ENCODE data around the gene BMP8A.
"Not testable (repeated sequence)": the region's sequence is repeated elsewhere in the genome, so short reads cannot be mapped to it uniquely, and the experiment has no call there.

Gene BMP8A

DNA sequence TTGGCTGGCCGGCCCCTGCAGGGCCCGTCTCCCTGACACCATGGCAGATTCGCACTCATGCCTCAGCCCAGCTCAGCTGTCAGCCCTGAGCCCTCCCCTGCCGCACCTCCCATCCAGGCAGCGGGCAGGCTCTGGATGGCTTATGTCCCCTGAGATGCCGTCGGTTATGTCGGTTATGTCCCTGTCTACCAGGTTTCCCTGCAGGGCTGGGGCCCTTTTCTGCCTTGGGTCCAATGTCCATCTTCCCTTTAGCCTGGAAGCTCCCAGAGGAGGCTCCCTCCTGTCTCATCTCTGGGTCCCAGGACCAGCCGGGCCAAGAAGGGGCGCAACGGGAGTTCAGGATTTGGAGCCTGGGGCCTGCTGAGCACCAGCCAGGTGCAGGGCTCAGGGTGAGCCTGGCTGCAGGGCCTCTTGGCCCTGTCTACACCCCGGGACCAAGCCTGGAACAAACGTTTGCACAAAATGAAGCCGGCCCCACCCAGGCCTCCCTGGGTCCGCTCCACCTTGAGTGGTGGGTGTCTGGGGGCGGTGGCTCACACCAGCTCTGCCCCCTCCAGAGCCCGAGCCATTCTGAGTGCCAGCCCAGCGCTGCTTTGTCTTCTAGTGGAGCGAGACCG lies 19.2 kb downstream of the BMP8A start:
- H3K36me3 Mint-ChIP-seq, H3K4me3 Mint-ChIP-seq, H3K27me3 Mint-ChIP-seq, H3K27ac Mint-ChIP-seq, H3K9me3 Mint-ChIP-seq: not testable (repeated sequence)
- H3K4me1 Mint-ChIP-seq, result peaks cover 13% of the 10 kb centered on the region

GRCh38 chr1:39511477-39511876 lies 20.0 kb downstream of the BMP8A start:
- H3K27ac Mint-ChIP-seq, H3K27me3 Mint-ChIP-seq, H3K9me3 Mint-ChIP-seq, H3K36me3 Mint-ChIP-seq, H3K4me3 Mint-ChIP-seq: not testable (repeated sequence)
- H3K4me1 Mint-ChIP-seq, result peaks cover 13% of the 10 kb centered on the region

- not testable (repeated sequence) for H3K36me3 Mint-ChIP-seq, H3K27ac Mint-ChIP-seq, H3K9me3 Mint-ChIP-seq, H3K27me3 Mint-ChIP-seq, H3K4me3 Mint-ChIP-seq
- peaks cover 13% of the 10 kb centered on the region for H3K4me1 Mint-ChIP-seq
These were observed 20.9 kb downstream of the BMP8A start for GRCh38 chr1:39512234-39512847.

DNA sequence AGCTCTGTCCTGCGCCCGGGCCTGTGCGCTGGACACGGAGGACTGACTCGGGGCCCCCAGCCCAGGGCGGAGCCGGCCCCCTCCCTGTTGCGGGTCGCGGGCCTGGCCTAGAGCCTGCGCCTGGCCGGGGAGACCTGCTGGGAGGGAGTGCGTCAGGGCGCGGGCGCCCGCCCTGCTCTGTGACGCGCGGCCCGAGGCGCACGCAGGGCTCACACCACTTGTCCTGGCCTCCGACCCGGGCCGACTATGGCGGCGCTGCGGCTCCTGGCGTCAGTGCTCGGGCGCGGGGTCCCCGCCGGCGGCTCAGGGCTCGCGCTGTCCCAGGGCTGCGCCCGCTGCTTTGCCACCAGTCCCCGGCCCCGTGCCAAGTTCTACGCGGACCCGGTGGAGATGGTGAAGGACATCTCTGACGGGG lies 23.3 kb downstream of the BMP8A start:
- H3K36me3 Mint-ChIP-seq, H3K4me3 Mint-ChIP-seq, H3K27me3 Mint-ChIP-seq, H3K27ac Mint-ChIP-seq, H3K4me1 Mint-ChIP-seq, H3K9me3 Mint-ChIP-seq: not testable (repeated sequence)

GRCh38 chr1:39515131-39516086 lies 24.0 kb downstream of the BMP8A start:
- H3K27me3 Mint-ChIP-seq, H3K4me1 Mint-ChIP-seq, H3K36me3 Mint-ChIP-seq, H3K27ac Mint-ChIP-seq, H3K9me3 Mint-ChIP-seq: not testable (repeated sequence)
- H3K4me3 Mint-ChIP-seq, result peak overlapping the region; percentile 66

GRCh38 chr1:39516841-39517240 lies 25.4 kb downstream of the BMP8A start:
- H3K27ac Mint-ChIP-seq, H3K9me3 Mint-ChIP-seq, H3K27me3 Mint-ChIP-seq, H3K4me1 Mint-ChIP-seq, H3K36me3 Mint-ChIP-seq, H3K4me3 Mint-ChIP-seq: not testable (repeated sequence)

DNA sequence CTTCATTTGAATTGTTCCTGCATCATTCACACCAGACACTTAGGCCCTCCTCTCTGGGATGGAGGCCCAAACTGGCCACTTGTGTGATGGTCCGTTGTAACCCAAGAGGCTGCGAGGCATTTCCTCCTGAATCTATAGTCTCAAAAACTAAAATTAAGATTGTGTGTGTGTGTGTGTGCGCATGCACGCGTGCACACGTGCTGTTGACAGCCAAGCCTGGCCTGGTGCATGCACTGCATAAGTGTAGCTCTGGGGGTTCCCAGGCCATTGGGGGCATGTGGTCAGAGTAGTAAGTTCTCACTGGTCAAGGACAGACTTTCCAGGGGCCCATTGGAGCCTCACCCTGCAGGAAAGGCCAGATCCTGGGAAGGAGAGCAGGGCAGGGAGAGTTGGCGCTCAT lies 26.5 kb downstream of the BMP8A start:
- H3K4me1 Mint-ChIP-seq, H3K4me3 Mint-ChIP-seq, H3K9me3 Mint-ChIP-seq, H3K27me3 Mint-ChIP-seq, H3K27ac Mint-ChIP-seq, H3K36me3 Mint-ChIP-seq: not testable (repeated sequence)

DNA sequence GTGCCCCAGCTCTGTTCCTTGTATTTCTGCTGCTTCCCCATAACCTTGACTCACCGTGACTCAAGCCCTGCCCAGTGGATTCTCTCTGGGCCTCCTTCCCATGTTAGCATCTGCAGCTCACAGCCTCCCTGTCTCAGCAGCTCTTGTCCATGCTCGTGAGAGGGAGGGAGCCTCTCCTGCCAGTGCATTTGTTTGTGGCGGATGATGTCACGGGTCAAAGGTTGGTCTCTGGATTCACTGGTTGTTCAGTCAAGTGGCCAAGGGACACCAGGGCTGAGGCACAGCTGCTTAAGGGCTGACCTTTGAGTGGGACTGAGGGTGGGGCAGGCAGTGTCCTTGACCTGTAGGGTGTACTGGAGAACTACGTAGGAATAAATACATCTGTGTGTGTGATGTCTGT lies 27.9 kb downstream of the BMP8A start:
- not testable (repeated sequence) for H3K4me3 Mint-ChIP-seq, H3K4me1 Mint-ChIP-seq, H3K9me3 Mint-ChIP-seq, H3K27ac Mint-ChIP-seq, H3K36me3 Mint-ChIP-seq, H3K27me3 Mint-ChIP-seq

GRCh38 chr1:39522221-39522620 lies 30.8 kb downstream of the BMP8A start:
- not testable (repeated sequence) for H3K4me1 Mint-ChIP-seq, H3K36me3 Mint-ChIP-seq, H3K27ac Mint-ChIP-seq, H3K27me3 Mint-ChIP-seq, H3K4me3 Mint-ChIP-seq, H3K9me3 Mint-ChIP-seq

GRCh38 chr1:39522661-39523567 lies 31.5 kb downstream of the BMP8A start:
- Mint-ChIP-seq H3K27me3 (no peaks in the 10 kb centered on the region), H3K4me3 (no peak overlapping the region), H3K9me3 (no peaks in the 10 kb centered on the region), H3K36me3 (peaks cover 6% of the 10 kb centered on the region), H3K27ac (no peak overlapping the region), H3K4me1 (no peaks in the 10 kb centered on the region)

- Mint-ChIP-seq H3K4me3 (no peak overlapping the region), H3K27ac (peak overlapping the region; percentile 46), H3K9me3 (no peaks in the 10 kb centered on the region), H3K36me3 (peaks cover 6% of the 10 kb centered on the region), H3K27me3 (no peaks in the 10 kb centered on the region), H3K4me1 (no peaks in the 10 kb centered on the region)
These were observed 32.7 kb downstream of the BMP8A start for GRCh38 chr1:39524171-39524570.

DNA sequence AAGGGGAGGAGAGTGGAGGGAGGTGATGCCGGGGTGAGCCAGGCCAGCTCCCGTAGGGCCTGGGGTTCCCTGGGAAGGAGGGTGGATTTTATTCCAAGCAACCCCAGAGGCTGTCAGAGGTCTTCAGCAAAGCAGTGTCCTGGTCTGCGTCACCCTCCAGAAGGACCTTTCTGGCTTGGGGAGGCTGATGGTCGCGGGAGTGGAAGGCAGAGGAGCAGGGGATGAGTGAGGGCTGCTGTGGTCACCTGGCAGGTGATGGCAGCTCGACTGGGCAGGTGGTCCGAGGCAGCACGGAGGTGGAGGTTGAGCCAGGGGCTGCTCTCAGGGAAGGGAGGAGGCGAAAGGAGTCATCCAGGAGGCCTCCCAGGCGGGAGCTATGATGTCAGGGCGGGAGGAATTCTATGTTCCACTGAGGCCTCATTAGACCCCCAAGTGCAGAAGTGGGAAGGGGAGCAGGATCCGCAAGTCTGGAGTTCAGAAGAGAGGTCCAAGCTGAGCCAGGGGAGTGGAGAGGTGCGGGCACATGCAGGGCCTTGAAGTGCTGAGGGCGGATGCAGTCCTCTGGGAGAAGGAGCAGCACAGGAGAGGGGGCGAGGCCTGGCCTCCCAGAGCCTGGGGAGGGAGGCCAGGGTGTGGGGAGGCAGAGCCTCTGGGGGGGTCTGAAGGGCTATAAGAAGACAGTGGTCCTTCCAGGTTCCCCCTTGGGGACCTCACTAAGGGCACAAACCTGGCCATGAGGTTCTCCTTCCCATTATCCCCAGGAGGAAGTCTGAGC lies 33.3 kb downstream of the BMP8A start:
- Mint-ChIP-seq H3K27ac (peak overlapping the region; percentile 17), H3K4me1 (no peaks in the 10 kb centered on the region), H3K4me3 (no peak overlapping the region)

DNA sequence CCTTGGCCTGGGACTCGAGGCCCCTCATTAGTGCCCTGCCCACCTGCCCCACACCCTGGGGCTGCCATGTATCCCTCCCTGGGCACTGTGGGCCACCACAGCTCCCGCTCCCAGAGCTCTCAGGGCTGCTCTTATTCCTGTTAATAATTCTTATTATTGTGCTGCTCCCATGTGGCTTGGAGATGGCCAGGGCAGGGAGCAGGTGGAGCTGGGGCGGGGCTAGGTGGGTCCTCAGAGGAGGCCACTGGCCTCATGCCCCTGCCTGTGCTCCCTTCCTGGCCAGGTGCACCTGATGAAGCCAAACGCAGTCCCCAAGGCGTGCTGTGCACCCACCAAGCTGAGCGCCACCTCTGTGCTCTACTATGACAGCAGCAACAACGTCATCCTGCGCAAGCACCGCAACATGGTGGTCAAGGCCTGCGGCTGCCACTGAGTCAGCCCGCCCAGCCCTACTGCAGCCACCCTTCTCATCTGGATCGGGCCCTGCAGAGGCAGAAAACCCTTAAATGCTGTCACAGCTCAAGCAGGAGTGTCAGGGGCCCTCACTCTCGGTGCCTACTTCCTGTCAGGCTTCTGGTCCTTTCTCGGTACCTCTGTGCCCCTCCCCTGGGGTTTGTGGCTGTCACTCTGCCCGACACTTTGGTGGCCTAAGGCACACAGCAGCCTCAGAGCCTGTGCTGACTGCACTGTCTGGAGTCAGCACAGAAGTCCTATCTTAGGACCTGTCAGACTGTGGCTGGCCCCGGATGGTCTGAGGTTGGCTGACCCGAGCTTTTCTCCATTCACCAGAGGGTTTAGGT lies 34.1 kb downstream of the BMP8A start:
- Mint-ChIP-seq H3K4me1 (no peaks in the 10 kb centered on the region), H3K27ac (no peak overlapping the region), H3K9me3 (no peaks in the 10 kb centered on the region), H3K27me3 (no peaks in the 10 kb centered on the region), H3K4me3 (no peak overlapping the region), H3K36me3 (peaks cover 8% of the 10 kb centered on the region)

More for the DNA sequence above, 33.3 kb downstream of the BMP8A start:
- peaks cover 8% of the 10 kb centered on the region for H3K36me3 Mint-ChIP-seq
- H3K27me3 Mint-ChIP-seq, result no peaks in the 10 kb centered on the region
- no peaks in the 10 kb centered on the region for H3K9me3 Mint-ChIP-seq

DNA sequence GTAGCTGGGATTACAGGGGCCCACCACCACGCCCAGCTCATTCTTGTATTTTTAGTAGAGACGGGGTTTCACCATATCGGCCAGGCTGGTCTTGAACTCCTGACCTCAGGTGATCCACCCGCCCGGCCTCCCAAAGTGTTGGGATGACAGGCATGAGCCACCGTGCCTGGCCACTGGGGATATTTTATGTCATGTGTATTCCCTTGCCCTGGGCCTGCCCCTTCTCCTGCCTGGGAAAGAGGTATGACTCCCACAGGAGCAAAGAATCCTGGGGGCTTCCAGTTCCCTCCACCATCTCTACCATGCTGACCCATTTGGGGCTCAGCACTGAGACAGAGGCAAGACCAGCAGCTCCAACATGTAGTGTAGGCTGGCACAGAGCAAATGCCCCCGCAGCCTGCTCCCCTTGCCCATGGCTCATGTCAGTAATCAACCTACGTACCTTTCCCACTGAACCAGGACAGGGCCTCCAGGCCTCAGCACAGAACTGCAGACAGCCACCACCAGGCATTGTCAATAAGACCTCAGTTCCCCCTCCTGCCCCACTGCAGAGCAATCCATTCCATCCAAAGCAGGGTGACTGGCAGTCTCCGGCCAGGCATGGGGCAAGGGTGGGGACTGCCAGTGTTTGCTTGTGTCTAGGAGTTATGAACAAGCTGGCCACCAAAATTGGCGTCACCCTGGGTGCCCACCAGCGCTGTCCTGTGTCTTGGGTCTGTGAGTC lies 35.2 kb downstream of the BMP8A start:
- H3K4me1 Mint-ChIP-seq, result no peaks in the 10 kb centered on the region
- peaks cover 8% of the 10 kb centered on the region for H3K36me3 Mint-ChIP-seq
- no peaks in the 10 kb centered on the region for H3K27me3 Mint-ChIP-seq
- no peaks in the 10 kb centered on the region for H3K9me3 Mint-ChIP-seq
- no peak overlapping the region for H3K27ac Mint-ChIP-seq
- no peak overlapping the region for H3K4me3 Mint-ChIP-seq

Measured in activated naive CD4-positive, alpha-beta T cell treated with anti-CD3 and anti-CD28 coated beads, Interleukin-2, amount 50 U/mL, for 24 hours (primary cell).